Mesenteric fat pad (tissue), 1 donor: ENCODE measurements around the gene MB. TPM values are rescaled to one million over a fixed set of nuclear protein-coding genes. Genes with fewer than 3 reads are reported as not detected.
A peak's percentile ranks its signal among the peaks of the same experiment; 100 is the strongest.

Experiments
- DNase-seq: peaks from one replicate; pipeline ENCODE4 v3.0.0-alpha.2; 2020; ENCODE audit warnings: low spot score
- total RNA-seq: library from RNA; stranded (reverse); fragmentation: NEBNext Ultra II Directional; extraction: Animal tissue kit (Norgen Biotek cat#: 25700); gene quantifications from one replicate; pipeline ENCODE4 v1.2.1, GENCODE V29; 2021
- donor health status: DM: yes; HTN: yes; CAD: no.

Gene MB
- total RNA-seq, 1 donor from 2014 or later: 0.55 TPM

- DNase-seq: no peak
These were observed 19.3 kb downstream of the MB start for GRCh38 chr22:35597692-35598395.

- DNase-seq: no peak
These were observed 20.3 kb downstream of the MB start for GRCh38 chr22:35596821-35597220.

- peak; percentile 86 for DNase-seq
These were observed 22.4 kb downstream of the MB start for GRCh38 chr22:35594686-35595085.

GRCh38 chr22:35593891-35594470, 23.1 kb downstream of the MB start:
- DNase-seq: no peak

- DNase-seq: no peak
These were observed 23.8 kb downstream of the MB start for GRCh38 chr22:35593071-35593890.

- DNase-seq: no peak
These were observed 24.6 kb downstream of the MB start for GRCh38 chr22:35592418-35592967.

- DNase-seq: no peak
These were observed 25.3 kb downstream of the MB start for GRCh38 chr22:35591714-35592417.

- no peak for DNase-seq
These were observed 26.4 kb downstream of the MB start for GRCh38 chr22:35590634-35591295.

- no peak for DNase-seq
These were observed 27.4 kb downstream of the MB start for GRCh38 chr22:35589756-35590093.

- DNase-seq: no peak
These were observed 27.9 kb downstream of the MB start for GRCh38 chr22:35589071-35589755.

GRCh38 chr22:35587896-35588295, 29.2 kb downstream of the MB start:
- no peak for DNase-seq

GRCh38 chr22:35587447-35587870, 29.7 kb downstream of the MB start:
- no peak for DNase-seq

- no peak for DNase-seq
These were observed 30.4 kb downstream of the MB start for GRCh38 chr22:35586771-35587170.

GRCh38 chr22:35582861-35583670, 34.1 kb downstream of the MB start:
- no peak for DNase-seq

- no peak for DNase-seq
These were observed 34.8 kb downstream of the MB start for GRCh38 chr22:35582218-35582860.

GRCh38 chr22:35581023-35581413, 36.1 kb downstream of the MB start:
- DNase-seq: no peak

- no peak for DNase-seq
These were observed 36.6 kb downstream of the MB start for GRCh38 chr22:35580351-35581022.

GRCh38 chr22:35578836-35579575, 38.1 kb downstream of the MB start:
- no peak for DNase-seq
